Ascending aorta (tissue), 2 donors: ENCODE measurements around the gene ZNF778. TPM values are rescaled to one million over a fixed set of nuclear protein-coding genes. Genes with fewer than 3 reads are reported as not detected.

Source experiments
- DNase-seq, 2 donors: peaks; one replicate each; pipeline ENCODE4 v3.0.0-alpha.2; 2019; ENCODE audit warnings: low spot score in 2 of 2
- H3K27ac ChIP-seq, 2 donors: fragments of 200-600 bp; sonication (generic); one replicate each; pipeline ENCODE4 v1.5.1; 2016 to 2017; ENCODE audit warnings: mild to moderate bottlenecking in 1 of 2
- H3K27me3 ChIP-seq: fragments of 200-600 bp; sonication (generic); one replicate; pipeline ENCODE4 v1.5.1; 2017
- H3K36me3 ChIP-seq, 2 donors: fragments of 200-600 bp; sonication (generic); one replicate each; pipeline ENCODE4 v1.5.1; 2016
- H3K4me1 ChIP-seq, 2 donors: fragments of 200-600 bp; sonication (generic); one replicate each; pipeline ENCODE4 v1.5.1; 2016 to 2017; ENCODE audit warnings: mild to moderate bottlenecking in 1 of 2
- H3K4me3 ChIP-seq, 2 donors: fragments of 200-600 bp; sonication (generic); one replicate each; pipeline ENCODE4 v1.5.1; 2016 to 2017; ENCODE audit warnings: mild to moderate bottlenecking in 1 of 2
- H3K9me3 ChIP-seq, 2 donors: fragments of 200-600 bp; sonication (generic); one replicate each; pipeline ENCODE4 v1.5.1; 2016
- CTCF ChIP-seq, 3 experiments: fragments of 200-600 bp in 2 of 3; fragments of 450-650 bp in 1 of 3; sonication (generic) in 2 of 3; IDR thresholded peaks; one replicate each; pipeline ENCODE4 v1.5.1; 2016 to 2019; ENCODE audit warnings: antibody characterized with exemption in 3 of 3, mild to moderate bottlenecking in 1 of 3, moderate library complexity in 1 of 3
- intact Hi-C: fragments of 100-400 bp; cut with DNase I; formaldehyde crosslinking; loops from one replicate; pipeline ENCODE4 v1.15.1; 2023
- total RNA-seq: library from RNA; depleted of rRNA; stranded (reverse); fragments of >200 nt; gene quantifications from one replicate; pipeline ENCODE4 v1.1.0, GENCODE V29; 2016

ZNF778 gene
- total RNA-seq, 1 donor from 2014 or later = 1.5 TPM

GRCh38 chr16:89178453-89179147 is 38.9 kb upstream of the ZNF778 start:
- intact Hi-C loops = no loop called here
- no peak overlapping the region for H3K27ac ChIP-seq
- DNase-seq = no peak
- no peaks in the 10 kb centered on the region for H3K4me1 ChIP-seq
- H3K36me3 ChIP-seq = no peaks in the 10 kb centered on the region
- no peaks in the 10 kb centered on the region for H3K27me3 ChIP-seq
- no peak for TF ChIP-seq CTCF (IDR thresholded peaks at IDR 0.05)
- H3K4me3 ChIP-seq = no peak overlapping the region
- no peaks in the 10 kb centered on the region for H3K9me3 ChIP-seq

GRCh38 chr16:89179148-89179484 is 38.4 kb upstream of the ZNF778 start:
- H3K36me3 ChIP-seq = no peaks in the 10 kb centered on the region
- DNase-seq = no peak
- no peak for TF ChIP-seq CTCF (IDR thresholded peaks at IDR 0.05)
- no peaks in the 10 kb centered on the region for H3K4me1 ChIP-seq
- H3K9me3 ChIP-seq = no peaks in the 10 kb centered on the region
- H3K27me3 ChIP-seq = no peaks in the 10 kb centered on the region
- H3K27ac ChIP-seq = no peak overlapping the region
- H3K4me3 ChIP-seq = no peak overlapping the region
- intact Hi-C loops = no loop called here

GRCh38 chr16:89179656-89180315 is 37.7 kb upstream of the ZNF778 start:
- intact Hi-C loops = no loop called here
- no peak overlapping the region for H3K4me3 ChIP-seq
- TF ChIP-seq CTCF (IDR thresholded peaks at IDR 0.05) = no peak
- no peaks in the 10 kb centered on the region for H3K9me3 ChIP-seq
- H3K4me1 ChIP-seq = no peaks in the 10 kb centered on the region
- DNase-seq = no peak
- no peaks in the 10 kb centered on the region for H3K36me3 ChIP-seq
- no peaks in the 10 kb centered on the region for H3K27me3 ChIP-seq
- H3K27ac ChIP-seq = no peak overlapping the region

GRCh38 chr16:89183463-89183862 is 34.0 kb upstream of the ZNF778 start:
- Histone ChIP-seq H3K4me3 (no peak overlapping the region), H3K4me1 (no peaks in the 10 kb centered on the region), H3K27me3 (no peaks in the 10 kb centered on the region), H3K36me3 (no peaks in the 10 kb centered on the region), H3K27ac (no peak overlapping the region), H3K9me3 (no peaks in the 10 kb centered on the region)
- intact Hi-C loops = no loop called here
- TF ChIP-seq CTCF (IDR thresholded peaks at IDR 0.05) = no peak
- no peak for DNase-seq

GRCh38 chr16:89183975-89184676 is 33.4 kb upstream of the ZNF778 start:
- DNase-seq = no peak

More at GRCh38 chr16:89183975-89184676, 33.4 kb upstream of the ZNF778 start:
- no peaks in the 10 kb centered on the region for H3K4me1 ChIP-seq
- H3K27ac ChIP-seq = no peak overlapping the region
- no peak for TF ChIP-seq CTCF (IDR thresholded peaks at IDR 0.05)
- intact Hi-C loops = no loop called here
- H3K36me3 ChIP-seq = no peaks in the 10 kb centered on the region
- no peaks in the 10 kb centered on the region for H3K9me3 ChIP-seq
- no peaks in the 10 kb centered on the region for H3K27me3 ChIP-seq
- no peak overlapping the region for H3K4me3 ChIP-seq
